Fibroblast of lung (primary cell): Measurements from ENCODE around the gene PLA2G7.

Experiments used
- EZH2 ChIP-seq: IDR thresholded peaks from 2 replicates; pipeline ENCODE4 v1.5.1; 2012; ENCODE audit warnings: low read length, control low read depth, mild to moderate bottlenecking; ENCODE audit errors: missing control alignments
- TF ChIP-seq, protein P1 (sequence below), 2 donors: IDR thresholded peaks in 1 of 2; conservative IDR thresholded peaks in 1 of 2; 1 replicate in 1 of 2; 2 replicates in 1 of 2; pipeline ENCODE4 v1.5.1; 2011 to 2012; ENCODE audit warnings: low read length in 2 of 2, control low read depth in 1 of 2, inconsistent platforms in 1 of 2, low read depth in 1 of 2, mild to moderate bottlenecking in 1 of 2

DNA sequence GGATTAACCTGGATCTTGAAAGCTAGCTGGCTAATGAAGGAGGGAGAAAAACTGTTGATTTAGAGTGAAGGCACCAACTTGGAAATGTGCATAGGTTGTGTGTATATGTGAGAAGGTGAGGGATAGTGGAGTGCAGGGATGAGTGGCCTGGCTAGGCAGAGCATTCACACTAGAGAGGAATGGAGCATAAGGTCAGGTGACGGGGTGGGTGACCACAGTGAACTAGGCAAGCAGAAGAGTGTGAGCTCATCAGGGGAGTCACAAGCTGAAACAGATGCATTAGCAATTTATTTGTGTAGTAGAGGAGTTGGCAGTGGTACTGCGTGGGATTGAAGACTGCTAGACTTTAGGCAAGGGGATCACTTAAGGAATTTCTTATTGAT is 22.0 kb upstream of the PLA2G7 start:
- TF ChIP-seq, protein P1, sequence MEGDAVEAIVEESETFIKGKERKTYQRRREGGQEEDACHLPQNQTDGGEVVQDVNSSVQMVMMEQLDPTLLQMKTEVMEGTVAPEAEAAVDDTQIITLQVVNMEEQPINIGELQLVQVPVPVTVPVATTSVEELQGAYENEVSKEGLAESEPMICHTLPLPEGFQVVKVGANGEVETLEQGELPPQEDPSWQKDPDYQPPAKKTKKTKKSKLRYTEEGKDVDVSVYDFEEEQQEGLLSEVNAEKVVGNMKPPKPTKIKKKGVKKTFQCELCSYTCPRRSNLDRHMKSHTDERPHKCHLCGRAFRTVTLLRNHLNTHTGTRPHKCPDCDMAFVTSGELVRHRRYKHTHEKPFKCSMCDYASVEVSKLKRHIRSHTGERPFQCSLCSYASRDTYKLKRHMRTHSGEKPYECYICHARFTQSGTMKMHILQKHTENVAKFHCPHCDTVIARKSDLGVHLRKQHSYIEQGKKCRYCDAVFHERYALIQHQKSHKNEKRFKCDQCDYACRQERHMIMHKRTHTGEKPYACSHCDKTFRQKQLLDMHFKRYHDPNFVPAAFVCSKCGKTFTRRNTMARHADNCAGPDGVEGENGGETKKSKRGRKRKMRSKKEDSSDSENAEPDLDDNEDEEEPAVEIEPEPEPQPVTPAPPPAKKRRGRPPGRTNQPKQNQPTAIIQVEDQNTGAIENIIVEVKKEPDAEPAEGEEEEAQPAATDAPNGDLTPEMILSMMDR (conservative IDR thresholded peaks at IDR 0.05 in 1 of 2, IDR thresholded peaks at IDR 0.05 in 1 of 2; ENCODE audit: low read depth in 1 of 2, low read length in 2 of 2) = no peak
- no peak for TF ChIP-seq EZH2
